C4-2B (cell line): ENCODE measurements around the gene MYLK3.

Source experiments
- CTCF ChIP-seq: fragments of 450-650 bp; conservative IDR thresholded peaks from 2 replicates; pipeline ENCODE4 v1.5.1; 2017; ENCODE audit warnings: mild to moderate bottlenecking
- ZFX ChIP-seq: fragments of 450-650 bp; IDR thresholded peaks from 2 replicates; pipeline ENCODE4 v1.6.1; 2017

DNA sequence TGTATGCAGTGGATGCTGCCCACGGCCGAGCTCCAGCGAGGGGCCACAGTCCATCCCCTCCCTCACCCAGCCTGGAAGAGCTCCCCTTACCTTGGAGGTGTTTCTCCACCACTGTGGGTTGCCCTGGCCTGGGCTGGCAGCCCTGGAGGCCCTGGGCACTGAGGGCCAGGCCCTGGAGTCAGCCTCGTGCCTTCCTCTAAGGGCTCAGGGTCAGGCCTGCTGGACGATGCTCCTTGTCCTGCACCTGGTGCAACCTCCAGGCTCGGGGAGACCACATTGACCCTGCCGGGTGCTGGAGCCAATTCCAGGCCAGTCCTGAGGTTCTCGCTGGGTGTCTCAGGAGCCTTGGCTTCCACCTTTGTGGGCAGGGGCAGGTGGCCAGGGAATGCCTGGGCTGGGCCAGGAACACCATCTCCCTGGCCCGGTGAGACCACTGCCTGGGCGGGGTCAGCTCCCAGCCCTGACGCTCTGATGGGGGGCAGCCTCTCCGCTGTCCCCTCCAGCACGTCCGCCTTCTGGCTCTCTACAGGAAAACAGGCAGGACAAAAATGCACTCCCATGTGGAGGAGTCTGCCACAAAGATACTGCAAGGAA, 10.4 kb downstream of the MYLK3 start:
- TF ChIP-seq CTCF: no peak
- TF ChIP-seq ZFX: no peak
